NT2/D1 (cell line): Measurements from ENCODE around the gene PPDPF.

ENCODE experiments used
- SUZ12 ChIP-seq: IDR thresholded peaks from 2 replicates; pipeline ENCODE4 v1.6.1; 2011; ENCODE audit not compliant: insufficient read length, insufficient read depth; ENCODE audit errors: extremely low read depth
- YY1 ChIP-seq: IDR thresholded peaks from 2 replicates; pipeline ENCODE4 v1.6.1; 2011; ENCODE audit not compliant: insufficient read length, insufficient read depth
- ZNF274 ChIP-seq: IDR thresholded peaks from 2 replicates; pipeline ENCODE4 v1.6.1; 2011; ENCODE audit warnings: mild to moderate bottlenecking, low read depth, low read length

- TF ChIP-seq ZNF274 (no peak), YY1 (no peak), SUZ12 (no peak)
Measured at GRCh38 chr20:63525971-63526370, 5.4 kb downstream of the PPDPF start.
